H1 (cell line): Measurements from ENCODE around the gene RIN3. TPM values are rescaled to one million over a fixed set of nuclear protein-coding genes. Genes with fewer than 3 reads are reported as not detected.

Experiments used
- CTCF ChIA-PET: fragments of 300-600 bp; sonication (Branson Sonifier 250); formaldehyde crosslinking; loops from one replicate; lab custom pipeline; 2021; ENCODE audit not compliant: partially characterized antibody; lab: Charles Lee
- POLR2A ChIA-PET: fragments of 300-600 bp; sonication (Branson Sonifier 250); formaldehyde crosslinking; loops from one replicate; lab custom pipeline; 2021; ENCODE audit warnings: inconsistent platforms; ENCODE audit not compliant: partially characterized antibody; lab: Charles Lee
- DNase-seq, 2 experiments: peaks; one replicate each; pipeline versions ENCODE4 v3.0.0 to v3.0.0-alpha.2; 2010 to 2022; ENCODE audit warnings: low spot score in 2 of 2, low read depth in 1 of 2, mixed read lengths in 1 of 2
- FAIRE-seq: peaks from 2 replicates; lab custom pipeline; 2011; peaks lifted over from hg19 to GRCh38; lab: Jason Lieb, UNC
- H2AFZ ChIP-seq: 2 replicates; pipeline ENCODE4 v1.8.1; 2012; ENCODE audit warnings: low read length, inconsistent platforms
- H2AK5ac ChIP-seq: 2 replicates; pipeline ENCODE4 v1.6.1; 2013; ENCODE audit warnings: low read depth, low read length
- H2BK120ac ChIP-seq: replicated peaks from 2 replicates; pipeline ENCODE3; 2013; ENCODE audit warnings: low read depth, low read length, inconsistent platforms
- H2BK12ac ChIP-seq: 2 replicates; pipeline ENCODE4 v1.6.1; 2013; ENCODE audit warnings: low read depth, low read length
- H2BK15ac ChIP-seq: 2 replicates; pipeline ENCODE4 v1.6.1; 2013; ENCODE audit warnings: low read length
- H2BK20ac ChIP-seq: 2 replicates; pipeline ENCODE4 v1.6.1; 2013; ENCODE audit warnings: low read length
- H2BK5ac ChIP-seq: 2 replicates; pipeline ENCODE4 v1.6.1; 2013; ENCODE audit warnings: low read depth, low read length
- H3K14ac ChIP-seq: 2 replicates; pipeline ENCODE4 v1.6.1; 2013; ENCODE audit warnings: inconsistent platforms; ENCODE audit not compliant: insufficient read length
- H3K18ac ChIP-seq: 2 replicates; pipeline ENCODE4 v1.6.1; 2013; ENCODE audit warnings: low read length; ENCODE audit errors: extremely low read depth
- H3K23ac ChIP-seq: 2 replicates; pipeline ENCODE4 v1.6.1; 2013; ENCODE audit warnings: inconsistent platforms; ENCODE audit not compliant: insufficient read length
- H3K23me2 ChIP-seq: 2 replicates; pipeline ENCODE4 v1.6.1; 2013; ENCODE audit warnings: low read depth, low read length
- H3K27ac ChIP-seq: 2 replicates; pipeline ENCODE4 v1.6.1; 2011; ENCODE audit warnings: low read depth, low read length, inconsistent platforms
- H3K27me3 ChIP-seq, 4 experiments: replicated peaks in 1 of 4; 1 replicate in 1 of 4; 2 replicates in 3 of 4; pipeline versions ENCODE4 v1.6.1 to v1.8.1; 2011 to 2013; ENCODE audit warnings: low read length in 3 of 4, mild to moderate bottlenecking in 3 of 4, inconsistent platforms in 2 of 4, mixed read lengths in 2 of 4, moderate library complexity in 1 of 4; ENCODE audit not compliant: control insufficient read depth in 3 of 4, insufficient read depth in 3 of 4; ENCODE audit errors: extremely low read depth in 1 of 4
- H3K36me3 ChIP-seq, 4 experiments: 2 replicates each; pipeline versions ENCODE4 v1.6.1 to v1.8.1; 2011 to 2013; ENCODE audit warnings: mild to moderate bottlenecking in 4 of 4, low read length in 3 of 4, moderate library complexity in 2 of 4, control low read depth in 1 of 4, inconsistent platforms in 1 of 4; ENCODE audit not compliant: insufficient read depth in 4 of 4, control insufficient read depth in 2 of 4
- H3K4ac ChIP-seq: replicated peaks from 2 replicates; pipeline ENCODE3; 2013; ENCODE audit warnings: low read length, low read depth, mixed read lengths, inconsistent platforms; ENCODE audit not compliant: insufficient read length
- H3K4me1 ChIP-seq, 4 experiments: replicated peaks in 1 of 4; 1 replicate in 1 of 4; 2 replicates in 3 of 4; pipeline versions ENCODE4 v1.6.1 to v1.8.1; 2011 to 2013; ENCODE audit warnings: low read length in 3 of 4, inconsistent platforms in 2 of 4, mixed read lengths in 1 of 4; ENCODE audit not compliant: insufficient read depth in 4 of 4, control insufficient read depth in 3 of 4
- H3K4me2 ChIP-seq, 2 experiments: 2 replicates each; pipeline versions ENCODE4 v1.6.1 to v1.8.1; 2011 to 2013; ENCODE audit warnings: low read depth in 2 of 2, low read length in 2 of 2, control low read depth in 1 of 2, inconsistent platforms in 1 of 2, mild to moderate bottlenecking in 1 of 2; ENCODE audit not compliant: insufficient read depth in 1 of 2
- H3K4me3 ChIP-seq, 4 experiments: fragments of 200-600, 300-600 bp in 1 of 4; sonication (generic), shearing (Covaris generic), sonication (Bioruptor Twin) in 1 of 4; 2 replicates each; pipeline versions ENCODE4 v1.5.1 to v1.8.1; 2011 to 2016; ENCODE audit warnings: low read length in 4 of 4, low read depth in 3 of 4, control low read depth in 2 of 4, inconsistent platforms in 2 of 4, mild to moderate bottlenecking in 2 of 4, mixed read lengths in 1 of 4, moderate library complexity in 1 of 4; ENCODE audit not compliant: insufficient read depth in 2 of 4; ENCODE audit errors: extremely low read depth in 1 of 4
- H3K56ac ChIP-seq: replicated peaks from 2 replicates; pipeline ENCODE3; 2013; ENCODE audit warnings: low read depth, mild to moderate bottlenecking, mixed read lengths, low read length, inconsistent platforms; ENCODE audit not compliant: insufficient read length
- H3K79me1 ChIP-seq: 2 replicates; pipeline ENCODE4 v1.6.1; 2013; ENCODE audit warnings: low read depth, low read length, control low read depth
- H3K79me2 ChIP-seq, 2 experiments: 2 replicates each; pipeline versions ENCODE4 v1.6.1 to v1.8.1; 2012 to 2013; ENCODE audit warnings: low read length in 2 of 2, mild to moderate bottlenecking in 2 of 2, inconsistent platforms in 1 of 2; ENCODE audit not compliant: insufficient read depth in 2 of 2, control insufficient read depth in 1 of 2
- H3K9ac ChIP-seq, 4 experiments: replicated peaks in 1 of 4; 1 replicate in 1 of 4; 2 replicates in 3 of 4; pipeline versions ENCODE4 v1.6.1 to v1.8.1; 2011 to 2013; ENCODE audit warnings: low read depth in 3 of 4, low read length in 3 of 4, control low read depth in 2 of 4, mild to moderate bottlenecking in 2 of 4, moderate library complexity in 2 of 4, inconsistent platforms in 1 of 4; ENCODE audit errors: extremely low read depth in 1 of 4
- H3K9me3 ChIP-seq, 2 experiments: 2 replicates each; pipeline versions ENCODE4 v1.6.1 to v1.8.1; 2012 to 2013; ENCODE audit warnings: mild to moderate bottlenecking in 2 of 2, moderate library complexity in 2 of 2, control low read depth in 1 of 2, inconsistent platforms in 1 of 2, low read depth in 1 of 2, low read length in 1 of 2, mixed read lengths in 1 of 2; ENCODE audit not compliant: insufficient read depth in 2 of 2
- H4K20me1 ChIP-seq, 2 experiments: replicated peaks in 1 of 2; 2 replicates each; pipeline versions ENCODE3 to v1.8.1; 2011 to 2013; ENCODE audit warnings: inconsistent platforms in 2 of 2, low read length in 2 of 2, mild to moderate bottlenecking in 1 of 2; ENCODE audit not compliant: insufficient read depth in 2 of 2, control insufficient read depth in 1 of 2
- H4K5ac ChIP-seq: 2 replicates; pipeline ENCODE4 v1.6.1; 2013; ENCODE audit warnings: low read length, low read depth, mixed read lengths, inconsistent platforms; ENCODE audit not compliant: insufficient read length
- H4K8ac ChIP-seq: 2 replicates; pipeline ENCODE4 v1.8.0; 2013; ENCODE audit warnings: mild to moderate bottlenecking, moderate library complexity, low read length, inconsistent platforms; ENCODE audit not compliant: insufficient read depth; ENCODE audit errors: extremely low read depth
- H4K91ac ChIP-seq: replicated peaks from 2 replicates; pipeline ENCODE3; 2013; ENCODE audit warnings: low read length, mixed read lengths, inconsistent platforms; ENCODE audit not compliant: insufficient read length
- CHD1 ChIP-seq: IDR thresholded peaks from 2 replicates; pipeline ENCODE4 v1.6.1; 2012; ENCODE audit warnings: low read depth, low read length, improper control_type of control experiment
- CTCF ChIP-seq, 3 experiments: IDR thresholded peaks; 1 replicate in 2 of 3; 2 replicates in 1 of 3; pipeline versions ENCODE4 v1.5.1 to v1.6.1; 2011; ENCODE audit warnings: low read length in 3 of 3, mild to moderate bottlenecking in 3 of 3, inconsistent platforms in 2 of 3, low read depth in 1 of 3, moderate library complexity in 1 of 3; ENCODE audit not compliant: insufficient read depth in 1 of 3; ENCODE audit errors: control extremely low read depth in 1 of 3
- HDAC6 ChIP-seq: IDR thresholded peaks from one replicate; pipeline ENCODE4 v1.7.1; 2012; ENCODE audit warnings: low read depth, mild to moderate bottlenecking, inconsistent platforms, low read length, moderate library complexity
- JUND ChIP-seq: IDR thresholded peaks from 2 replicates; pipeline ENCODE4 v1.6.1; 2011; ENCODE audit warnings: mild to moderate bottlenecking, improper control_type of control experiment, low read length
- KDM5A ChIP-seq: fragments of 200-600 bp; IDR thresholded peaks from 2 replicates; pipeline ENCODE4 v1.7.1; 2012; ENCODE audit warnings: mild to moderate bottlenecking, low read length, inconsistent platforms, mixed read lengths
- RXRA ChIP-seq: IDR thresholded peaks from 2 replicates; pipeline ENCODE4 v1.6.1; 2011; ENCODE audit warnings: low read depth, mild to moderate bottlenecking, low read length, moderate library complexity; ENCODE audit not compliant: insufficient read depth
- SUZ12 ChIP-seq: fragments of 200-600 bp; sonication (generic); IDR thresholded peaks from 2 replicates; pipeline ENCODE4 v1.6.1; 2012; ENCODE audit warnings: mild to moderate bottlenecking, inconsistent platforms, low read length, moderate library complexity, mixed read lengths
- TAF1 ChIP-seq: IDR thresholded peaks from 2 replicates; pipeline ENCODE4 v1.6.1; 2011; ENCODE audit warnings: mild to moderate bottlenecking, low read depth, low read length
- TEAD4 ChIP-seq: IDR thresholded peaks from 2 replicates; pipeline ENCODE4 v1.6.1; 2012; ENCODE audit warnings: low read depth, low read length, inconsistent platforms, mixed read lengths
- WGBS, 2 experiments: shearing (Covaris generic) in 1 of 2; methylation state at CpG; one replicate each; pipeline versions ENCODE4 v1.1.6 to v1.1.7; 2013 to 2015; ENCODE audit warnings: low lambda C conversion rate in 2 of 2, mixed read lengths in 2 of 2, inconsistent platforms in 1 of 2, low coverage in 1 of 2, missing lambda C conversion rate in 1 of 2; ENCODE audit not compliant: insufficient replicate concordance in 2 of 2, insufficient coverage in 1 of 2, insufficient read length in 1 of 2; ENCODE audit errors: extremely low coverage in 1 of 2, missing lambda C conversion rate in 1 of 2; 5-methylcytosine and 5-hydroxymethylcytosine counted together
- polyA plus RNA-seq, 7 experiments: library from polyadenylated mRNA; depleted of rRNA in 3 of 7; stranded (reverse) in 5 of 7; unstranded in 2 of 7; fragments of >200 nt in 5 of 7; fragments of 200-250 nt in 2 of 7; gene quantifications; 1 replicate in 5 of 7; 2 replicates in 1 of 7; 4 replicates in 1 of 7; pipeline versions ENCODE4 v1.2.1 to v1.2.3, GENCODE V29; 2011 to 2013; ENCODE audit warnings: missing spikeins in 2 of 7, mixed read lengths in 2 of 7
- total RNA-seq: library from RNA; stranded (reverse); fragmentation: NEBNext Ultra II Directional; extraction: Animal tissue kit (Norgen Biotek cat#: 25700); gene quantifications from 2 replicates; pipeline ENCODE4 v1.2.1, GENCODE V29; 2021

Gene RIN3
- total and polyA plus RNA-seq, 2 of the 8 experiments (the other 6 are each of a cell fraction or from before 2014, with no cell fraction given), result 0.59 to 1.5 TPM

- no peaks in the 10 kb centered on the region for H3K79me1 ChIP-seq
- H3K4ac ChIP-seq, result no peak overlapping the region
- no peak overlapping the region for H3K4me3 ChIP-seq
- H4K20me1 ChIP-seq, result peaks cover 0 to 4% of the 10 kb centered on the region in 2 experiments
- no peak overlapping the region for H4K5ac ChIP-seq
- DNase-seq (no peak), FAIRE-seq (no peak)
- H3K4me1 ChIP-seq, result no peaks in the 10 kb centered on the region; a peak in 1 of 7 replicates
- ChIA-PET CTCF (interaction anchor here (0.5 to 1.9 kb wide), 3 partner anchors 52 to 98 kb away, joined by 3 to 6 read pairs (median 6); no protein-coding TSS in a partner anchor), POLR2A (no interaction called here)
- H3K14ac ChIP-seq, result no peak overlapping the region
- H3K36me3 ChIP-seq, result no peaks in the 10 kb centered on the region
- no peak overlapping the region for H2AK5ac ChIP-seq
- TF ChIP-seq HDAC6 (no peak), TAF1 (no peak), SUZ12 (no peak), CTCF (IDR thresholded peaks at IDR 0.05; ENCODE audit: control extremely low read depth in 1 of 3, insufficient read depth in 1 of 3, low read depth in 1 of 3, low read length in 3 of 3) (no peak), RXRA (no peak), CHD1 (no peak), JUND (no peak), KDM5A (no peak), TEAD4 (no peak)
- H3K56ac ChIP-seq, result no peak overlapping the region
- no peak overlapping the region for H4K91ac ChIP-seq
- H3K27me3 ChIP-seq, result no peaks in the 10 kb centered on the region
- no peaks in the 10 kb centered on the region for H3K79me2 ChIP-seq
- H3K4me2 ChIP-seq, result no peak overlapping the region
- no peak overlapping the region for H4K8ac ChIP-seq
- no peak overlapping the region for H2BK5ac ChIP-seq
- no peak overlapping the region for H2AFZ ChIP-seq
- no peak overlapping the region for H2BK12ac ChIP-seq
- H3K18ac ChIP-seq, result no peak overlapping the region
- no peak overlapping the region for H3K9ac ChIP-seq
- 75% methylated on average over 9 of the region's 9 CpGs; no CpG with 5 or more reads in 1 of the 2 experiments for WGBS, 2 experiments
- H3K27ac ChIP-seq, result no peak overlapping the region
- H3K9me3 ChIP-seq, result no peaks in the 10 kb centered on the region
- H3K23ac ChIP-seq, result no peak overlapping the region
- no peak overlapping the region for H2BK15ac ChIP-seq
- H2BK120ac ChIP-seq, result no peak overlapping the region
- peaks cover 11% of the 10 kb centered on the region; the same call in 1 of the 2 replicates for H3K23me2 ChIP-seq
- no peak overlapping the region for H2BK20ac ChIP-seq
These were observed 162.4 kb downstream of the RIN3 start for GRCh38 chr14:92675976-92676375.
